ENCODE data around the gene EVI5. TPM values are rescaled to one million over a fixed set of nuclear protein-coding genes. Genes with fewer than 3 reads are reported as not detected.
"Not testable (repeated sequence)": the region's sequence is repeated elsewhere in the genome, so short reads cannot be mapped to it uniquely, and the experiment has no call there.

The EVI5 gene
- total RNA-seq, 1 donor from 2014 or later: 25.8 TPM

DNA sequence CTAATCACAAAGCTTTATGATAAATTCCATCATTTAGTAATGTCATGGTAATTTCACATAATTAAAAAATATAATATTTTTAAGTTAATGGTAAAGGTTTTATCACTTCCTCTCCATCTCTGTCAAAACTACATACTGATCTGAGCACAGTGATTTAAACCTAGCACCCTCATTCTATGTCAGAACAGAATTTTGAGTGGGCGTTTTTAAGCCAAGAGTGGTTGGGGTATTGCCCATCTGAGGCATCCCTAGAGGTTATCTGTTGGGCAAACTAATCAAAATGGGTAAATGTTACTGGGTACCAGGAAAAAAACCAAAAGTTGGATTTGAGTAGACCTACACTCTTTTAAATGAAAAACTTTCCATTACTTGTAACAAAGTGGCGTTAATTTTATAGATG, 197.5 kb downstream of the EVI5 start:
- H3K27ac Mint-ChIP-seq: peak overlapping the region; percentile 95
- peaks cover 10% of the 10 kb centered on the region for H3K9me3 Mint-ChIP-seq
- H3K4me1 Mint-ChIP-seq: peaks cover 38% of the 10 kb centered on the region
- H3K27me3 Mint-ChIP-seq: no peaks in the 10 kb centered on the region
- H3K4me3 Mint-ChIP-seq: peak overlapping the region; percentile 34
- DNase-seq: no peak
- intact Hi-C loops (cut with micrococcal nuclease): loop anchor here (1.0 to 10.0 kb wide), 2 partner anchors 10 to 1033 kb away; no protein-coding TSS in a partner anchor
- H3K36me3 Mint-ChIP-seq (ENCODE audit: low read depth): peaks cover 21% of the 10 kb centered on the region

DNA sequence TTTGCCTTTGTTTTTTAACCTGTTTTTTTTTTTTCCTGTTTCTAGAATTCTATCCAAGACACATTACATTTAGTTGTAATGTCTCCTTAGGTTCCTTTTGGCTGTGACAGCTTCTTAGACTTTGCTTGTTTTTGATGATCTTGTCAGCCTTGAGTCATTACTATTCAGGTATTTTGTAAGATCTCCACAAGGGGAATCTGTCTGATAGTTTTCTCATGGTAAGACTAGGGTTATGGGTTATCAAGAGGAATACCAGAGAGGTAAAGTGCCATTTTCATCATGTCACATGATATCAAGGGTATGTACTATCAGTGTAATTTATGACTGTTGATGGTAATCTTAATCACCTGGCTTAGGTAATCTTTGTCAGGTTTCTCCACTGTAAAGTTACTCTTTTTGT, 199.1 kb downstream of the EVI5 start:
- peak overlapping the region; percentile 84 for H3K27ac Mint-ChIP-seq
- peak overlapping the region; percentile 26 for H3K4me3 Mint-ChIP-seq
- intact Hi-C loops (cut with micrococcal nuclease): loop anchor here (2.0 to 10.0 kb wide), 3 partner anchors 13 to 1031 kb away; no protein-coding TSS in a partner anchor
- H3K4me1 Mint-ChIP-seq: peaks cover 47% of the 10 kb centered on the region
- peaks cover 22% of the 10 kb centered on the region for H3K36me3 Mint-ChIP-seq (ENCODE audit: low read depth)
- no peak for DNase-seq
- no peaks in the 10 kb centered on the region for H3K27me3 Mint-ChIP-seq
- H3K9me3 Mint-ChIP-seq: peaks cover 10% of the 10 kb centered on the region

DNA sequence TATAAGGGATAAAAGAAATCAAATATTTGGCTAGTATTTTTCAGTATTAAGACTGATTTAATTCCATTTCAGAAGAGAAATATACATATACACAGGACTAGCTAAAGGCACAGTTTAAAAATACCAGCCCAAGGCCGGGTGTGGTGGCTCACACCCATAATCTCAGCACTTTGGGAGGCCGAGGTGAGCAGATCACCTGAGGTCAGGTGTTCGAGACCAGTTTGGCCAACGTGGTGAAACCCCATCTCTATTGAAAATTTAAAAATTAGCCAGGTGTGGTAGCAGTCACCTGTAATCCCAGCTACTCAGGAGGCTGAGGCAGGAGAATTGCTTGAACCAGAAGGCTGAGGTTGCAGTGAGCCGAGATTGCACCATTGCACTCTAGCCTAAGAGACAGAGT, 200.1 kb downstream of the EVI5 start:
- H3K27me3 Mint-ChIP-seq, H3K9me3 Mint-ChIP-seq, DNase-seq: not testable (repeated sequence)
- Mint-ChIP-seq H3K4me1 (peaks cover 48% of the 10 kb centered on the region), H3K4me3 (peak overlapping the region; percentile 74), H3K36me3 (ENCODE audit: low read depth) (peaks cover 17% of the 10 kb centered on the region), H3K27ac (peak overlapping the region; percentile 92)
- intact Hi-C loops (cut with micrococcal nuclease): loop anchor here (1.0 to 10.0 kb wide), 8 partner anchors 14 to 1030 kb away; partner anchors contain the start of gene GFI1

DNA sequence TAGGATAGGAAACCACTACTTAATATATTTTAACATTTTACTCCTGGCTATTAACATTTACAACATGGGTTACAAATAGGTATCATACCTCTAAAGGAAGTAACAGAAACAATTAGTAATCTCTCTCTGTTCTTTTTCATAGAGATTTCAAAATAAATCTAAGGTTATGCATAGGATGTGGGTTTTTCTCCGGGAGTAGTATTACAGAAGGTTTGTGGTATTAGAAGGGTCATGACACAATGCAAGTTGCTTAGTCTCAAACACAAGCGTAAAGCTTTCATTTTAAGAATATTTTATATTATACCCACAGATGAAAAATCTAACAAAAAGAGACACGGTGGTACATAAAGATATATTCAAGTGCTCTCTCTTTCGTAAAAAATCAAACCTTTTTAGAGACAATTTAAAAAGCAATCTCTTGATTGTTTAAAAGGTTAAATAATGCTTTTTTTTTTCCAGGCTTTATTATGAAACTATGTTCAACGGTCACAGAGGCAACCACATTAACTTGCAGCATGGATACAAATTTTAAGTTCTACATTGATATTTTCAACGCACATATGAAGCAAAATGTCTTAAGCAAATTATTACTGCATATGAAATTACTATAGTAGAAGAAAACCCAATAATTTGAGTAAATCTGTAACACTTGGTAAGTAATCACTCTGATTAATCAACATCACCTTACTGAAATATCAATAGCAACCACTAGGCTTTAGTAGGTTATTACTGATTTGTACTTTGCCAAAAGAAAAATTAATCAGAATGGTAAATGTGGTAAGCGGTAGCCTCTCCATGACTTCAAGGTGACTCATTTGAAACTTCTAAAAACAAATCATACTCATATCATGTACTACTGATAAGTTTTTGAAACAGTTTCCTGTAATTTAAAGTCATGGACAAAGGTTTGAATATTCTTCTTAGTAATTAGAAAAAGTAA, 200.8 kb downstream of the EVI5 start:
- Mint-ChIP-seq H3K4me3 (peak overlapping the region; percentile 74), H3K9me3 (peaks cover 10% of the 10 kb centered on the region), H3K36me3 (ENCODE audit: low read depth) (peaks cover 16% of the 10 kb centered on the region), H3K4me1 (peaks cover 50% of the 10 kb centered on the region), H3K27me3 (no peaks in the 10 kb centered on the region), H3K27ac (peak overlapping the region; percentile 92)
- DNase-seq: no peak
- intact Hi-C loops (cut with micrococcal nuclease): loop anchor here (1.0 to 10.0 kb wide), 8 partner anchors 15 to 1029 kb away; partner anchors contain the start of gene GFI1

DNA sequence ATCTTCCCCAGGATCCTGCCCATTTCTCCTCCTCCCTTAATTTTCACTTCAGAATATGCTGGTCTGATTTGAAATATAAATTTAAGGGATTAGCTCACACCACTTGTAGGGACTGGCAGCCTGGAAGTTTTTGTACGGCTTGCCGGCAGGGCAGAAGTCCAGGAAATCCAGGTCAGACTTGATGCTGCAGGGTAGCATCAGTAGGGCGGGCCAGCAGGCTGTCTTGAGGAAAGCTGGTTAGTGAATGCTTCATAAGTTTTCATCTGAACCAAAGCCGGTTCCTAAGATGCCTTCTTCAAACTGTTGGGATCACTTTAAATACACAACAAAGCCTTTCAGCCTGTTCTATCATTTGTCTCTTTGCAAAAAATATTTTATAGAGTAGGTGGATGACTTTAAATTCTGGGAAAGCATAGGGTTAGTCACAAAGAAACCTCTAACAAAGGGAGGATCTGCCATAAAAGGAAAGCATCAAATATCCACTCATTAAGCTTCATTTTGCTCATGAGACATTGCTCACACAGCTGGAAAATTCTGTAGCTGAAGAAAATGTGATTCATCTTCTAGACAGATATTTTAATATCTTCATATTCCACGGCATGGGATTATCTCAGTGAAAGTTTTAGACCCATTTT, 207.5 kb downstream of the EVI5 start:
- H3K27me3 Mint-ChIP-seq: no peaks in the 10 kb centered on the region
- H3K36me3 Mint-ChIP-seq (ENCODE audit: low read depth): peaks cover 28% of the 10 kb centered on the region
- peak overlapping the region; percentile 96 for H3K27ac Mint-ChIP-seq
- peaks cover 57% of the 10 kb centered on the region for H3K4me1 Mint-ChIP-seq
- DNase-seq: peak; percentile 72
- intact Hi-C loops (cut with micrococcal nuclease): loop anchor here (1.0 to 2.0 kb wide), 4 partner anchors 10 to 91 kb away; partner anchors contain the start of gene GFI1
- no peaks in the 10 kb centered on the region for H3K9me3 Mint-ChIP-seq
- peak overlapping the region; percentile 96 for H3K4me3 Mint-ChIP-seq

DNA sequence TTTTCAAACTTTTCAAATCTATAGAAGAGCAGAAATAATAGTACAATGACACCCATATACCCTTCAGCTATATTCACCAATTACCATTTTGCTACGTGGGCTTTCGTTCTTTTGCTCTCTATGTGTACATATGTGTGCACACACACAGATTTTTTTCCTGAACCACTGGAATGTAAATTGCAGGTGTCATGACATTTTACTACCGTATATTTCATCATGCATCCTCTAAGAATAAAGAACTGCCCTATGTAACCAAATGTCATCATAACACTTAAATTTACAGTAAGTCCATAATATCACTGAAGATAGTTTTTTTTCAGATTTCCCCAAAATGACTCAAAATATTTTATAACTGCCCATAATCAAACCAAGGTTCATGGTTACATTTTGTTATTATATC, 209.8 kb downstream of the EVI5 start:
- Mint-ChIP-seq H3K27ac (peak overlapping the region; percentile 90), H3K4me3 (peak overlapping the region; percentile 82), H3K27me3 (no peaks in the 10 kb centered on the region), H3K4me1 (peaks cover 61% of the 10 kb centered on the region), H3K36me3 (ENCODE audit: low read depth) (peaks cover 32% of the 10 kb centered on the region), H3K9me3 (no peaks in the 10 kb centered on the region)
- intact Hi-C loops (cut with micrococcal nuclease): no loop called here
- DNase-seq: no peak

DNA sequence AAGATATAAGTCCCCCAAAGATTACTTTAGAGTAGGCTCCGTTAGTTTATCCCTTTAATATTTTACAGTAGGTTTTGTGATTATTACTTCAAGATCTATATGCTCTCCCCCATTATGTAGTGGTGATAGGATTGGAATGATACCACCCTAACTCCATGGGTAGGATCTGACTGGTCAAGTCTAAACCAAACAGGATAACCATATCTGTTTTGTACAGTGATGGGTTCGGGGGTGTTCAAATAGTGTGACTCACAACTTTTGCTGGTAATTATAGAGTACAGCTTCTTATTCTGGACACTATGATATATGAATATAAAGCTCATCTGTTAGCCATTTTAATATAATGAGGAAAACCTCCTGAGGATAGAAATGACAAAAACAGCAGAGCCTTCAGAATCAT, 212.4 kb downstream of the EVI5 start:
- Mint-ChIP-seq H3K9me3 (no peaks in the 10 kb centered on the region), H3K27me3 (no peaks in the 10 kb centered on the region), H3K27ac (peak overlapping the region; percentile 65), H3K4me1 (peaks cover 60% of the 10 kb centered on the region), H3K36me3 (ENCODE audit: low read depth) (peaks cover 50% of the 10 kb centered on the region), H3K4me3 (peak overlapping the region; percentile 66)
- intact Hi-C loops (cut with micrococcal nuclease): no loop called here
- DNase-seq: no peak

DNA sequence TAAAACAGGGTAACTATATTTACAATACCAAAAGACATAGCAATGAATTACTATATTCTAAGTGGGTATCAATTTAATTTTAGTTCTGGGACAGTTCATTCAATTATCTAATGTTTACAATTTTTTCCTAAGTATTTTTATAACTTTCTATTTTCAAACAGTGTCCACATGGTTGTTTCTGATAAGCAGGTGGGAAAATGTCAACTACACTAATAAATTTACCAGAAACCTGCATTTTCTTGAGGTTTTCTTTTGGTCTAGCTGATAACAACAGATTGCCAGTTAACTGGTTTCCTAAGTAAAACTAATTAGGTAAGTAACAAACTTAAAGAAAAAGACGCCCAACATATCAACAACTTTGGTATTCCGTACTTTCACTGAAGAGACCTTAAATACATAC, 213.3 kb downstream of the EVI5 start:
- no peaks in the 10 kb centered on the region for H3K27me3 Mint-ChIP-seq
- H3K27ac Mint-ChIP-seq: peak overlapping the region; percentile 65
- H3K4me1 Mint-ChIP-seq: peaks cover 54% of the 10 kb centered on the region
- H3K36me3 Mint-ChIP-seq (ENCODE audit: low read depth): peaks cover 48% of the 10 kb centered on the region
- DNase-seq: no peak
- peak overlapping the region; percentile 66 for H3K4me3 Mint-ChIP-seq
- no peaks in the 10 kb centered on the region for H3K9me3 Mint-ChIP-seq
- intact Hi-C loops (cut with micrococcal nuclease): no loop called here

DNA sequence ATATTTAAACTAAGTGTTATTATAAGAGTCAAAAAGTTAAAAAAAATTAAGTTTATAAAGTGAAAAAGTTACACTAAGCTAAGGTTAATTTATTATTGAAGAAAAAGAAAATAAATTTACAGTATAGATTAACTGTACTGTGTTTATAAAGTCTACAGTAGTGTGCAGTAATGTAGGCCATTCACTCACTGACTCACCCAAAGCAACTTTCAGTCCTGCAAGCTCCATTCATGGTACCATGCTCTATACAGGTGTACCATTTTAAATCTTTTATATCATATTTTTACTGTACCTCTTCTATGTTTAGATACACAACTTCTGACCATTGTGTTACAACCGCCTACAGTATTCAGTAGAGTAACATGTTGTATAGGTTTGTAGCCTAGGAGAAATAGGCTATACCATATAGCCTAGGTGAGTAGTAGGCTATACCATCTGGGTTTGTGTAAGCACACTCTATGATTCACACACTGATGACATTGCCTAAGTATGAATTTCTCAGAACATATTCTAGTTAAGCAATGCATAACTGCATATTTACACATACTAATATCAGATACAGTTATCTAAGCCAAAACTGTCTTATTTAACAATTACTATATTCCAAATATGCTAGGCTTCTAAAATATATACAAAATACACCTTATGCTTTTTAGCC, 217.6 kb downstream of the EVI5 start:
- peaks cover 54% of the 10 kb centered on the region for H3K4me1 Mint-ChIP-seq
- intact Hi-C loops (cut with micrococcal nuclease): no loop called here
- DNase-seq: no peak
- H3K27ac Mint-ChIP-seq: no peak overlapping the region
- peaks cover 45% of the 10 kb centered on the region for H3K36me3 Mint-ChIP-seq (ENCODE audit: low read depth)
- no peaks in the 10 kb centered on the region for H3K9me3 Mint-ChIP-seq
- H3K27me3 Mint-ChIP-seq: no peaks in the 10 kb centered on the region
- no peak overlapping the region for H3K4me3 Mint-ChIP-seq

DNA sequence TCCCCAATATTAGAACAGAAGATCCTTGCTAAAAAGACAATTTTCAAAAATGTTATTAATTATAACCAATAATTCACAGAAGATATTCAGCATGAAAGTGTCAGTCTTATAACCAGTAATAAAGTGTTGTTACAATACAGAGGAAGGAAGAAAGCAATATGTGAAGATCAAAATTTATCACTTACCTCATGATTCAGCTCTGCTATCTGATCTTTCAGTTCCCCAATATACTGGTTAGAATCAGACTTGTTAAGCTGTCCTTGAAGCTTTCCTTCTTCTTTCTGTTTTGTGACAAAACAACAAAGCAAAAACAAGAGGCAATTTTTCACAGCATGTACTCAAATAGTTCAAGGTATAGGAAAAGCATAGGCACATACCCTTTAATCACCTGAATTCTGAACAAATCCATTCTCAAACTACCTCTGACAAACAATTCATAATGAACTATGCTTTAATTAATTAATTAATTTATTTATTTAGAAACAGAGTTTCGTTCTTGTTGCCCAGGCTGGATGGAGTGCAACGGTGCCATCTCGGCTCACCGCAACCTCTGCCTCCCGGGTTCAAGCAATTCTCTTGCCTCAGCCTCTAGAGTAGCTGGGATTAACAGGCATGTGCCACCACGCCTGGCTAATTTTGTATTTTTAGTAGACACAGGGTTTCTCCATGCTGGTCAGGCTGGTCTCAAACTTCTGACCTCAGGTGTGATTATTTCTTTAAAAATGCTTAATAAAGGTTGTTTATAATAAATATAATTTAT, 221.3 kb downstream of the EVI5 start:
- intact Hi-C loops (cut with micrococcal nuclease): loop anchor here (2.0 kb wide), 1 partner anchor 21 kb away; no protein-coding TSS in a partner anchor
- peaks cover 33% of the 10 kb centered on the region for H3K4me1 Mint-ChIP-seq
- peak overlapping the region; percentile 15 for H3K4me3 Mint-ChIP-seq
- peaks cover 5% of the 10 kb centered on the region for H3K9me3 Mint-ChIP-seq
- peak overlapping the region; percentile 56 for H3K27ac Mint-ChIP-seq
- H3K36me3 Mint-ChIP-seq (ENCODE audit: low read depth): peaks cover 36% of the 10 kb centered on the region
- DNase-seq: peak; percentile 44
- H3K27me3 Mint-ChIP-seq: no peaks in the 10 kb centered on the region

DNA sequence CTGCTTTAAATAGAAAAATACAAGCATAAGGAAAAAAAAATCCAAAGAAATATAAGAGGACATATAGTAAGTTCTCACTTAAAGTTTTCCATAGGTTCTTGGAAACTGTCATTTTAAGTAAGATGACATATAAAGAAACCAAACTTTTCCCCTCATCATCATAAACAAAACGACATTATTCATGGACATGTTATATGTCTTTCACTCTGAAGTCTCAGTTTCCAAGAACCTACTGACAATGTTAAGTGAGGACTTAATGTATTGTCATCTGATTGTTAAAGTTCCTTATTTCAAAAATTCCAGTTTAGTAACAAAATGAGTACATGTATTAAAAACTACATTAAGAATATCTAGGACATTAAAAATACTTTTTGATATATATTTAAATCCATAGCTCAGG, 228.6 kb downstream of the EVI5 start:
- intact Hi-C loops (cut with micrococcal nuclease): loop anchor here (1.0 to 2.0 kb wide), 2 partner anchors 18 to 20 kb away; no protein-coding TSS in a partner anchor
- Mint-ChIP-seq H3K36me3 (ENCODE audit: low read depth) (peaks cover 47% of the 10 kb centered on the region), H3K9me3 (peaks cover 10% of the 10 kb centered on the region), H3K27ac (peak overlapping the region; percentile 71), H3K27me3 (no peaks in the 10 kb centered on the region), H3K4me1 (peaks cover 37% of the 10 kb centered on the region), H3K4me3 (no peak overlapping the region)
- no peak for DNase-seq

DNA sequence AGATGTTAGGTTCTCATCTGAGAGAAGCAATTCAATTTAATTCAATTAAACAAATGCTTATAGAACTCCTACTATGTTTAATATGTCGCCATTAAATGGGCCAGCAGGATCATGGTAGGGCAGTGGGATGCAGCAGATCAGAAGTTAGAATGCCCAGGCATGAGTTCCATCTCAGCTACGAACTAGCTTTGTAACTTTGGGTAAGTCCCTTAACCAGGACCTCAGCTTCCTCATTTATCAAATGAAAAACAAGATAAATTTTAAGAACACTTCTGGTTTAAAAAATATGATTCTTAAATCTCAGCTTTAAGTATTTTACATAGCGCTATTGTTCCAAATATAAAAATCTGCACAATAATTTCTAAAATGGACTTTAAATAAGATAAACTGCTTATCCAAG, 230.7 kb downstream of the EVI5 start:
- peaks cover 32% of the 10 kb centered on the region for H3K4me1 Mint-ChIP-seq
- H3K27ac Mint-ChIP-seq: peak overlapping the region; percentile 77
- H3K9me3 Mint-ChIP-seq: peaks cover 8% of the 10 kb centered on the region
- intact Hi-C loops (cut with micrococcal nuclease): no loop called here
- DNase-seq: no peak
- no peaks in the 10 kb centered on the region for H3K27me3 Mint-ChIP-seq
- H3K36me3 Mint-ChIP-seq (ENCODE audit: low read depth): peaks cover 48% of the 10 kb centered on the region
- no peak overlapping the region for H3K4me3 Mint-ChIP-seq

DNA sequence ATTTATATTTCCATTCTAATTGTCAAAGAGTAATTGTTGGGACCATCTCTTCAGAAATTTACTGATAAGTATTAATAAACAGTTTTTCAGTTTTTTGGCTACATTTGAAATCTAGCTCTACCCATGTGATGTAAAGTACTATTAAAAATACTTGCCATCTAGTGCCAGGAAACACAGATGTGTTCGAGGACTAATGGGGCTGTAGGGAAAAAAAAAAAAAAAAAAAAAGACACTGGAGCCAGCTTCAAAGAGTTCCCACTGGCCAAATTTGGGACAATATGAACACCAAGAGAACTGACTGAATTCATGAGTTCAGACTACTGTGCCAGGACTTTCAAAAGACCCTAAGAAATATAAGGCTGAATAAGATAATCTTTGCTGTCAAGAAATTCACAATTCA, 233.0 kb downstream of the EVI5 start:
- intact Hi-C loops (cut with micrococcal nuclease): no loop called here
- DNase-seq: no peak
- no peaks in the 10 kb centered on the region for H3K27me3 Mint-ChIP-seq
- H3K4me1 Mint-ChIP-seq: peaks cover 34% of the 10 kb centered on the region
- peaks cover 55% of the 10 kb centered on the region for H3K36me3 Mint-ChIP-seq (ENCODE audit: low read depth)
- H3K27ac Mint-ChIP-seq: no peak overlapping the region
- H3K4me3 Mint-ChIP-seq: no peak overlapping the region
- peaks cover 3% of the 10 kb centered on the region for H3K9me3 Mint-ChIP-seq
